AG09319 (cell line): Measurements from ENCODE around the gene CUL5.
A peak's percentile ranks its signal among the peaks of the same experiment; 100 is the strongest.
"Not testable (repeated sequence)": the region's sequence is repeated elsewhere in the genome, so short reads cannot be mapped to it uniquely, and the experiment has no call there.

ENCODE experiments used
- DNase-seq: peaks from one replicate; pipeline ENCODE4 v3.0.0-alpha.2; 2010; ENCODE audit warnings: low read depth; ENCODE audit errors: extremely low read depth
- TF ChIP-seq, protein P1 (sequence below): IDR thresholded peaks from 2 replicates; pipeline ENCODE4 v1.5.1; 2011; ENCODE audit warnings: low read depth, mild to moderate bottlenecking, inconsistent platforms, low read length, moderate library complexity

The CUL5 gene

DNA sequence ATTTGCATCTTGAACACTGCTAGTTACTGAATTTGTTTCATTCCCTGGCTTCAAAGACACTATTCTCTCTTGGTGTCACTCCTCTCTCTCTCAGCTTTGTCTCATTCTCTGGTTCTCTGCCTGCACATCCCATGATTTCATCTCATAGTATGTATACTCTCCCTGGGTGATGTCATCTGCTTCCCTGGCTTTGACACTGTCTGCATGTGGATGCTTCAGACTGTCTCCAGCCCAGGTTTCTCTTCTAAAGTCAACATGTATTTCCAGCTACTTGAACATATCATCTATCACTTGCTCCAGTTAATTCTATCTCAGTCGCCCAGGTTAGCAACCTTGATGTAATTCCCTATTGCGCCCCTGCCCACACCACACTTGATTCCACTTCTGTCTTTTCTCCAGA is 103.4 kb downstream of the CUL5 start:
- DNase-seq: no peak
- TF ChIP-seq, protein P1, sequence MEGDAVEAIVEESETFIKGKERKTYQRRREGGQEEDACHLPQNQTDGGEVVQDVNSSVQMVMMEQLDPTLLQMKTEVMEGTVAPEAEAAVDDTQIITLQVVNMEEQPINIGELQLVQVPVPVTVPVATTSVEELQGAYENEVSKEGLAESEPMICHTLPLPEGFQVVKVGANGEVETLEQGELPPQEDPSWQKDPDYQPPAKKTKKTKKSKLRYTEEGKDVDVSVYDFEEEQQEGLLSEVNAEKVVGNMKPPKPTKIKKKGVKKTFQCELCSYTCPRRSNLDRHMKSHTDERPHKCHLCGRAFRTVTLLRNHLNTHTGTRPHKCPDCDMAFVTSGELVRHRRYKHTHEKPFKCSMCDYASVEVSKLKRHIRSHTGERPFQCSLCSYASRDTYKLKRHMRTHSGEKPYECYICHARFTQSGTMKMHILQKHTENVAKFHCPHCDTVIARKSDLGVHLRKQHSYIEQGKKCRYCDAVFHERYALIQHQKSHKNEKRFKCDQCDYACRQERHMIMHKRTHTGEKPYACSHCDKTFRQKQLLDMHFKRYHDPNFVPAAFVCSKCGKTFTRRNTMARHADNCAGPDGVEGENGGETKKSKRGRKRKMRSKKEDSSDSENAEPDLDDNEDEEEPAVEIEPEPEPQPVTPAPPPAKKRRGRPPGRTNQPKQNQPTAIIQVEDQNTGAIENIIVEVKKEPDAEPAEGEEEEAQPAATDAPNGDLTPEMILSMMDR: no peak

DNA sequence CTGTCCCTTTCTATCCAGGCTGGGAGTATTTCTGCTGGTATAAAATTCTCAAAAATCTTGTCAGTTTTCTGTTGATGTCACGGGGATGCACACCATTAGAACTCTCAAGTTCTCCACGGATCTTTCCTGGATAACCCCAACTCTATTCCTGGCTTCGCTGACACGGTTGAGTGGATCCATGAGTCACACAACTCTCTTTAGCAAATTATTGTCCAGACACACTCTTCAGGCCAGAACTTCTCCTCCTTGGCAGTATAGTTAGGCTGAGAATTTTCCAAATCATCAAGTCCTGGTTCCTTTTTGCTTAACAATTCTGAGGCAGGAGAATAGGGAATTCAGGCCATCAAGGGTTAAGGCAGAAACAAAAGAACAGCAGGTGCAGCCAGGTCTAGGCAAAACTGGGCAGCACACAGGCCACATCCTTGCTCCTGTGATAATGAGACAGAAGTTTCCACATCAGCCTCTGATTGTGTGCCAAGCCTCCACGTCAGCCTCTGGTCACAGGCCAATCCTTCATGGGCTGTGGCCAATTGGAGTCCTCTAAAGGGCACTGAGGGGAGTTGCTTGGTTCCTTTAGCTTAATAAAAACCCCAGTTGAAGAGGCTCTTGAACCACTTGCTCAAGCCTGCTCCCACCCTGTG is 106.9 kb downstream of the CUL5 start:
- DNase-seq: peak; percentile 75
- TF ChIP-seq, protein P1: no peak

DNA sequence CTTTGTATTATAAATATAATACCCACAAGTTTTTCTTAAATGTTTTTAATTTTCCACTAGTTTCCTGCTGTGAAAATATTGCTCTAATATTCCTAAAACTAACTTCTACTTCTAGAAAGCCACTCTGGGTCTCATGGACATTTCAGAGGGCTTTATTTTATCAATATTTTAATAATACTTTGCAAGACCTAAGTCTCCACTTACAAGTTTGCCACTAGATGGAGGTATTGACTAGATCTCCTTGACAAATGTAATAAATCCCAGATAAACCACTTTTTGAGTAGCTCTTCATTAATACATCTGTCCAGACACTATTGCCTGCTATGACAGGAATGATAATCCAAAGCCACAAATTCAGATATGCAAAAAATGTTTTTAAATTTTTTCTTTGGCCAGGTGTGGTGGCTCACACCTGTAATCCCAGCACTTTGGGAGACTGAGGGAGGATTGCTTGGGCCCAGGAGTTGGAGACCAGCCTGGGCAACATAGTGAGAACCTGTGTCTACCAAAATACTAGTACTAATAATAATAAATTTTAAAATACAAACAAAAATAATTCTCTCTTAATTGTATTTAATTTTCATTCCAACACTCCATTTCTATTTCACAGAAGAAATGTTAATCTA is 109.2 kb downstream of the CUL5 start:
- peak; percentile 34 for DNase-seq
- TF ChIP-seq, protein P1: peak; percentile 56

DNA sequence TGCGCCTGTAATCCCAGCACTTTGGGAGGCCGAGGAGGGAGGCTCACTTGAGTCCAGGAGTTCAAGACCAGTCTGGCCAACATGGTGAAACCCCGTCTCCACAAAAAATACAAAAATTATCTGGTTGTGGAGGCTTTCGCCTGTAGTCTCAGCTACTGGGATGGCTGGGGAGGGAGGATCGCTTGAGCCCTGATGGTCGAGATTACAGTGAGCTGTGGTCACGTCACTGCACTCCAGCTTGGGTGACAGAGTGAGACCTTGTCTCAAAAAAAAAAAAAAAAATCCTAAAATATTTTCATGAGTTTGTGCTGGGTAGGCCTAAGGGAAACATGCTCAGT is 112.2 kb downstream of the CUL5 start:
- not testable (repeated sequence) for DNase-seq

DNA sequence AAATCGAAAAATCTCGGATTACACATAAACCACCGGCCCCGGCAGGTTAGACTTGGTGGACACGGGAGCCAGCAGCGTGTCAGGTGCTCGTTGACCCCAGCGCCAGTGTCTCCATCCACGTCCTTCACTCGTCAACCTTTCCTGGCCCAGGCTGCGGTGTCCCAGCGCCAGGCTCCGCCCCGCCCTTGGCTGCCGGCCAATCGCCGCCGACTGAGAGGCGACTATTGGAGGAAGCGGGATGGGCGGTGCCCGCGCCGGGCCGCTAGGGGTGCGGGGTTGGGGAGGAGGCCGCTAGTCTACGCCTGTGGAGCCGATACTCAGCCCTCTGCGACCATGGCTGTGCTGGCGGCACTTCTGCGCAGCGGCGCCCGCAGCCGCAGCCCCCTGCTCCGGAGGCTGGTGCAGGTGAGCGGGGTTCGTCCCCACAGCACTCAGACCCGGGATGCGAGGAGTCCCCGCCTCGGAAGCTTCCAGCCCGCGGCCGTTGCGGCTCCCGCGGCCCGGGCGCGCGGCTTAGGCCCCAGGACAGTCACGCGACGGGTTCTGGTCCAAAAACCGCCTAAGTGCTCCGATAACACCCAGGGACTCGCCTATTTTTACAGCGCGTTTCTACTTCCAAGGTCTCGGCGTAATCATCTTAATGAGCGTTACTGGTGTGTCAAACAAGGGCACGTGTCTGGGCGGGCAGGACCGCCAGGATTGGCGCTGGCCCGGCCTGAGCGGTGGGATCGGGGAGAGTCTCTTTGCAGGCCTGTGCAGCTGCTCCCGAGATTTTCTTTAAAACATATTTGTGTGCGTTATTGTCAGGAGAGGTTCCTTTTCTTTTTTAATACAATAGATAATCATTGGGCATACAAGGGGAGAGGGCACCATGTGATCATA is 112.8 kb downstream of the CUL5 start, which contains the start of gene ACAT1:
TSS of gene ACAT1 (plus strand) at position 294 of the 882 bp plus-strand sequence. CDS start at position 334, 40 bp downstream.
- TF ChIP-seq, protein P1: no peak; the same call in 1 of the 2 replicates
- DNase-seq: peak; percentile 73

DNA sequence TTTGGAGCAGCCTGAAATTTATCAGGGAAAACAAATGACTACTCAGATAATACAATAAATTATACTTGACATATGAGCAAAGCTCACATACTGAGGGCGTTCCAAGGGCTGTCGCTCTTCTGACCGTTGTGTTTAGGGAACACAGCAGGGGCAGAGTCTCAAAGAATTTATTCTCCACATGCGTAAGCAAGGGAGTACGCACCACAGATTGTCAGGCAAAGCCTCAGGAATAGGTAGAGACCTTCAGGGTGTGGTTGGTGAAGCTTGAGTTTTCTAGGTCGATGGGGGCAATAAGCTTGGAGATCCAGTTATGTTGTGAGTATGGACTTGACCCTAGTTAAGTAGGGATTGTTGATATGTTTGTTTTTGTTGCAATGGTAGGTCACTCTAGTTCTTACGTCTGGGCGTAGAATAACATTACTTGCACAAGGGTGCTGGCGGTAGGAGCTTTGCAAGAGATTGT is 113.5 kb downstream of the CUL5 start:
- no peak for DNase-seq
- TF ChIP-seq, protein P1: no peak

DNA sequence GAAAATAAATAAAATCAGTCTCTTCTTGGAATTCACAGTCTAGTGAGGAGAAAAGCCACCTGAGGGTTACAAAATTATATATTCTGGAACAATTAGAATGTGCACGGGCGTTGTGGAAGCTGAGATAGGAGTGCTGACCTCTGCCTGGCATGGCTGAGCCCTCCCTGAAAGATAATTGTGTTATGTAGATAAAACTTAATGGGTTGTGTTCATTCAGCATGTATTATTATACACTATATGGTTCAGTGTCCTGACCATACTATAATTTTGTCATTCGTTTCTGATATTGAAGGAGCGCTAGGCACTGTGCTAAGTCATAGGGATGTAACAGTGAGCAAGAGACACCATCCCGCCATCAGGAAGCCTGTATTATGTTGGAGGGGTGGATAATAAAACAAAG is 116.4 kb downstream of the CUL5 start:
- TF ChIP-seq, protein P1: no peak
- DNase-seq: no peak
